LNCAP (cell line): Measurements from ENCODE around the gene MITF.

Experiments used
- CTCF ChIP-seq: fragments of 450-650 bp; IDR thresholded peaks from 2 replicates; pipeline ENCODE4 v1.5.1; 2017; ENCODE audit warnings: mild to moderate bottlenecking

MITF gene

GRCh38 chr3:69987833-69988232 lies 248.6 kb downstream of the MITF start:
- no peak for TF ChIP-seq CTCF

GRCh38 chr3:69993757-69994156 lies 254.5 kb downstream of the MITF start:
- TF ChIP-seq CTCF: no peak

- TF ChIP-seq CTCF: no peak
Observed at GRCh38 chr3:69994919-69995318, 255.7 kb downstream of the MITF start.

- TF ChIP-seq CTCF: no peak
Observed at GRCh38 chr3:69997631-69998307, 258.5 kb downstream of the MITF start.

- no peak for TF ChIP-seq CTCF
Observed at GRCh38 chr3:69998759-69999139, 259.5 kb downstream of the MITF start.

- no peak for TF ChIP-seq CTCF
Observed at GRCh38 chr3:69999140-70000027, 260.1 kb downstream of the MITF start, which contains the start of gene SAMMSON. Gene SAMMSON (plus strand): TSS chr3:69999733.

GRCh38 chr3:70000028-70000410 lies 260.8 kb downstream of the MITF start:
- no peak for TF ChIP-seq CTCF
